GM06990 (cell line): ENCODE results near the gene C1R.

Source experiments
- DNase-seq: peaks from one replicate; pipeline ENCODE4 v3.0.0-alpha.2; 2011; ENCODE audit not compliant: insufficient read length; ENCODE audit errors: extremely low read depth
- H3K27me3 ChIP-seq: replicated peaks from 2 replicates; pipeline ENCODE4 v1.6.0; 2011; ENCODE audit warnings: low read length; ENCODE audit not compliant: control insufficient read depth, insufficient read depth
- H3K36me3 ChIP-seq: 2 replicates; pipeline ENCODE4 v1.5.1; 2011; ENCODE audit warnings: low read length; ENCODE audit not compliant: control insufficient read depth, insufficient read depth
- H3K4me3 ChIP-seq: replicated peaks from 2 replicates; pipeline ENCODE4 v1.5.1; 2011; ENCODE audit warnings: low read depth, mild to moderate bottlenecking, control low read depth, low read length
- CTCF ChIP-seq: IDR thresholded peaks from 2 replicates; pipeline ENCODE4 v1.5.1; 2011; ENCODE audit warnings: low read length, control low read depth, mild to moderate bottlenecking, inconsistent platforms; ENCODE audit not compliant: insufficient read depth, poor library complexity, severe bottlenecking

The C1R gene

GRCh38 chr12:7121324-7121723, 29.1 kb upstream of the C1R start:
- peaks cover 12% of the 10 kb centered on the region for H3K36me3 ChIP-seq
- no peak overlapping the region for H3K4me3 ChIP-seq
- no peak for DNase-seq
- TF ChIP-seq CTCF: no peak
- no peaks in the 10 kb centered on the region for H3K27me3 ChIP-seq

GRCh38 chr12:7120166-7120565, 27.9 kb upstream of the C1R start:
- TF ChIP-seq CTCF: no peak
- Histone ChIP-seq H3K27me3 (no peaks in the 10 kb centered on the region), H3K36me3 (peaks cover 15% of the 10 kb centered on the region), H3K4me3 (no peak overlapping the region)
- DNase-seq: no peak

- DNase-seq: no peak
- no peak for TF ChIP-seq CTCF
- H3K27me3 ChIP-seq: no peaks in the 10 kb centered on the region
- H3K4me3 ChIP-seq: no peak overlapping the region
- H3K36me3 ChIP-seq: peaks cover 15% of the 10 kb centered on the region
These were observed 26.6 kb upstream of the C1R start for GRCh38 chr12:7118881-7119280.

GRCh38 chr12:7117670-7118069, 25.4 kb upstream of the C1R start:
- H3K4me3 ChIP-seq: no peak overlapping the region
- H3K36me3 ChIP-seq: peaks cover 17% of the 10 kb centered on the region
- DNase-seq: no peak
- no peak for TF ChIP-seq CTCF
- no peaks in the 10 kb centered on the region for H3K27me3 ChIP-seq

- DNase-seq: no peak
- no peak for TF ChIP-seq CTCF
- Histone ChIP-seq H3K4me3 (no peak overlapping the region), H3K36me3 (peaks cover 17% of the 10 kb centered on the region), H3K27me3 (no peaks in the 10 kb centered on the region)
These were observed 24.7 kb upstream of the C1R start for GRCh38 chr12:7116916-7117315.

GRCh38 chr12:7116196-7116595, 24.0 kb upstream of the C1R start:
- H3K27me3 ChIP-seq: no peaks in the 10 kb centered on the region
- peaks cover 15% of the 10 kb centered on the region for H3K36me3 ChIP-seq
- no peak for TF ChIP-seq CTCF
- DNase-seq: no peak
- H3K4me3 ChIP-seq: no peak overlapping the region
